Measurements from ENCODE around the gene SEC24C. TPM values are rescaled to one million over a fixed set of nuclear protein-coding genes. Genes with fewer than 3 reads are reported as not detected.

SEC24C gene
- total and polyA plus RNA-seq, 2 of the 4 experiments (the other 2 are of a cell fraction): 74.2 to 88.9 TPM

- in situ Hi-C loops (cut with MboI; ENCODE audit: low sequenced_read_pairs) (no loop called here), intact Hi-C loops (cut with micrococcal nuclease) (no loop called here), dilution Hi-C loops (cut with HindIII; ENCODE audit: low sequenced_read_pairs, unreplicated experiment) (no loop called here)
- H3K4ac ChIP-seq (ENCODE audit: low read depth, low read length): no peak overlapping the region
- no peak overlapping the region for H4K91ac ChIP-seq (ENCODE audit: insufficient read depth, low read depth, low read length)
- DNase-seq (no peak), ATAC-seq (ENCODE audit: low read depth) (no peak)
- H4K8ac ChIP-seq (ENCODE audit: low read depth in 2 of 2, low read length in 2 of 2): no peak overlapping the region
- no peak overlapping the region for H2AK9ac ChIP-seq (replicated peaks; ENCODE audit: low read depth, low read length, poor library complexity)
- peaks cover 82% of the 10 kb centered on the region for H3K36me3 ChIP-seq (ENCODE audit: control insufficient read depth, insufficient read depth, low read length)
- H3K14ac ChIP-seq (replicated peaks; ENCODE audit: low read depth, low read length): no peak overlapping the region
- no peak overlapping the region for H2AK5ac ChIP-seq (ENCODE audit: low read depth, low read length)
- CTCF ChIA-PET: no interaction called here
- no peak overlapping the region for H2BK120ac ChIP-seq (ENCODE audit: low read depth, low read length)
- H3K27ac ChIP-seq (ENCODE audit: insufficient read depth, low read length): no peak overlapping the region
- no peaks in the 10 kb centered on the region for H3K4me1 ChIP-seq (ENCODE audit: control insufficient read depth, insufficient read depth, low read length)
- no peak for TF ChIP-seq MAFK (IDR thresholded peaks at IDR 0.05; ENCODE audit: low read depth, low read length)
- no peak for TF ChIP-seq FOS (IDR thresholded peaks at IDR 0.05; ENCODE audit: low read depth, low read length)
- TF ChIP-seq MAZ (IDR thresholded peaks at IDR 0.05; ENCODE audit: borderline replicate concordance, low read depth, low read length): no peak
- TF ChIP-seq POLR2A (IDR thresholded peaks at IDR 0.05; ENCODE audit: low read depth, low read length): no peak
- TF ChIP-seq BHLHE40 (IDR thresholded peaks at IDR 0.05; ENCODE audit: low read depth, low read length): no peak
- no peak for TF ChIP-seq ELK1 (IDR thresholded peaks at IDR 0.05; ENCODE audit: borderline replicate concordance, low read depth, low read length)
- TF ChIP-seq RCOR1 (IDR thresholded peaks at IDR 0.05; ENCODE audit: insufficient replicate concordance, low read length): no peak
- no peak overlapping the region for H3K23ac ChIP-seq (ENCODE audit: low read depth, low read length)
- H3K9ac ChIP-seq (ENCODE audit: low read depth, low read length): no peak overlapping the region
- no peaks in the 10 kb centered on the region for H3K27me3 ChIP-seq (ENCODE audit: control insufficient read depth, insufficient read depth, low read length)
- no peak overlapping the region for H2BK5ac ChIP-seq (ENCODE audit: low read depth, low read length, poor library complexity, severe bottlenecking)
- H2BK15ac ChIP-seq (ENCODE audit: low read depth, low read length): no peak overlapping the region
- no peaks in the 10 kb centered on the region for H3K9me3 ChIP-seq (ENCODE audit: control insufficient read depth, insufficient read depth, low read length)
- POLR2A ChIA-PET (ENCODE audit: unreplicated experiment): no interaction called here
- no peak overlapping the region for H2BK20ac ChIP-seq (ENCODE audit: low read depth, low read length)
- no peak overlapping the region for H3K4me2 ChIP-seq (ENCODE audit: low read depth, low read length)
- BruUV-seq (replicated peaks): no TSS peak
- H4K5ac ChIP-seq (ENCODE audit: low read depth, low read length): no peak overlapping the region
- H3K9me1 ChIP-seq (ENCODE audit: insufficient read depth, low read length): peaks cover 12% of the 10 kb centered on the region; the same call in 1 of the 2 replicates
- no peak overlapping the region for H3K56ac ChIP-seq (ENCODE audit: extremely low read depth, insufficient read depth, low read length)
- 100% methylated on average over 2 of the region's 11 CpGs; no CpG with 5 or more reads in 1 of the 2 experiments for WGBS, 2 experiments (ENCODE audit: extremely low coverage in 2 of 2, insufficient read length in 1 of 2)
- no peak overlapping the region for H3K4me3 ChIP-seq (ENCODE audit: insufficient read depth, low read depth, low read length)
- H2AFZ ChIP-seq (replicated peaks; ENCODE audit: low read length, poor library complexity): no peak overlapping the region
- peaks cover 2 to 23% of the 10 kb centered on the region in 2 experiments; a peak in 3 of 4 replicates for H3K79me1 ChIP-seq (ENCODE audit: low read depth in 1 of 2, low read length in 2 of 2)
- no peak overlapping the region for H3K18ac ChIP-seq (ENCODE audit: low read depth, low read length)
- peaks cover 3% of the 10 kb centered on the region; the same call in 1 of the 2 replicates for H4K20me1 ChIP-seq (ENCODE audit: insufficient read depth, low read length)
Observed at GRCh38 chr10:73802276-73802991, 58.3 kb downstream of the SEC24C start.

All from IMR-90 (cell line).